Spleen (tissue), 11 donors: ENCODE measurements around the gene ERC2. TPM values are rescaled to one million over a fixed set of nuclear protein-coding genes. Genes with fewer than 3 reads are reported as not detected.

Experiments used
- DNase-seq: peaks from one replicate; pipeline ENCODE4 v3.0.0-alpha.2; 2020
- H3K27ac ChIP-seq, 8 donors: fragments of 200-600 bp; sonication (generic) in 7 of 8; 1 replicate in 4 of 8; 2 replicates in 4 of 8; pipeline versions ENCODE4 v1.5.0 to v1.8.0; 2016 to 2021; ENCODE audit warnings: inconsistent platforms in 4 of 8, mild to moderate bottlenecking in 4 of 8, moderate library complexity in 1 of 8
- H3K27me3 ChIP-seq, 7 donors: fragments of 200-600 bp; sonication (generic) in 6 of 7; replicated peaks in 1 of 7; 1 replicate in 4 of 7; 2 replicates in 3 of 7; pipeline versions ENCODE4 v1.5.0 to v1.8.0; 2016 to 2021; ENCODE audit warnings: inconsistent platforms in 3 of 7, mild to moderate bottlenecking in 1 of 7
- H3K36me3 ChIP-seq, 6 donors: fragments of 200-600 bp; sonication (generic) in 5 of 6; 1 replicate in 4 of 6; 2 replicates in 2 of 6; pipeline versions ENCODE4 v1.5.0 to v1.8.0; 2016 to 2021; ENCODE audit warnings: inconsistent platforms in 2 of 6
- H3K4me1 ChIP-seq, 6 donors: fragments of 200-600 bp; sonication (generic) in 5 of 6; 1 replicate in 3 of 6; 2 replicates in 3 of 6; pipeline versions ENCODE4 v1.5.0 to v1.8.0; 2016 to 2021; ENCODE audit warnings: inconsistent platforms in 3 of 6
- H3K4me3 ChIP-seq, 8 donors: fragments of 200-600 bp; sonication (generic) in 7 of 8; 1 replicate in 4 of 8; 2 replicates in 4 of 8; pipeline versions ENCODE4 v1.5.0 to v1.8.0; 2016 to 2021; ENCODE audit warnings: inconsistent platforms in 4 of 8, mild to moderate bottlenecking in 4 of 8, moderate library complexity in 2 of 8
- H3K9me3 ChIP-seq, 8 donors: fragments of 200-600 bp; sonication (generic) in 7 of 8; 1 replicate in 4 of 8; 2 replicates in 4 of 8; pipeline versions ENCODE4 v1.5.0 to v1.8.0; 2016 to 2021; ENCODE audit warnings: inconsistent platforms in 4 of 8
- CTCF ChIP-seq, 11 experiments: fragments of 200-600 bp in 7 of 11; fragments of 450-650 bp in 4 of 11; sonication (generic) in 4 of 11; IDR thresholded peaks in 8 of 11; conservative IDR thresholded peaks in 3 of 11; 1 replicate in 7 of 11; 2 replicates in 4 of 11; pipeline versions ENCODE4 v1.4.0 to v1.8.0; 2016 to 2021; ENCODE audit warnings: antibody characterized with exemption in 11 of 11, inconsistent platforms in 4 of 11, mild to moderate bottlenecking in 1 of 11
- POLR2A ChIP-seq, 3 donors: fragments of 450-650 bp; IDR thresholded peaks; one replicate each; pipeline ENCODE4 v1.5.1; 2017; ENCODE audit warnings: antibody characterized with exemption in 3 of 3, mild to moderate bottlenecking in 1 of 3
- POLR2AphosphoS5 ChIP-seq, 3 donors: sonication (generic); formaldehyde crosslinking; IDR thresholded peaks; one replicate each; pipeline ENCODE4 v1.5.1; 2017; ENCODE audit warnings: antibody characterized with exemption in 3 of 3
- WGBS, 5 donors: extraction: QIAGEN DNeasy Blood & Tissue Kit in 3 of 5; methylation state at CpG; one replicate each; pipeline versions ENCODE4 v1.1.5 to v1.1.7; 2013 to 2018; 5-methylcytosine and 5-hydroxymethylcytosine counted together
- intact Hi-C: fragments of 100-400 bp; cut with DNase I; formaldehyde crosslinking; loops from one replicate; pipeline ENCODE4 v1.15.0; 2023; ENCODE audit warnings: low total_unique reads
- polyA plus RNA-seq, 3 donors: library from polyadenylated mRNA; stranded (reverse); fragments of 200-250 nt; gene quantifications; one replicate each; pipeline ENCODE4 v1.2.1, GENCODE V29; 2013
- total RNA-seq, 7 donors: library from RNA; depleted of rRNA in 3 of 7; stranded (reverse); fragments of >200 nt in 3 of 7; fragmentation: NEBNext Ultra II Directional in 4 of 7; extraction: Animal tissue kit (Norgen Biotek cat#: 25700) in 4 of 7; gene quantifications; one replicate each; pipeline versions ENCODE4 v1.1.0 to v1.2.1, GENCODE V29; 2016 to 2021
- donor health status: healthy with polysubstance abuse.
- donor health status: DM: no; HTN: no; CAD: no; lungs with moderate emphysema.
- donor health status: DM: no; HTN: no; CAD: no.
- donor health status: Bipolar disorder and iron deficiency.
- donor health status: healthy.
- donor health status: DM: no; HTN: no; CAD: no.
- donor health status: DM: yes; HTN: yes; CAD: no.

Gene ERC2
- total and polyA plus RNA-seq, 10 donors = 0.04 to 4.9 (median 0.39) TPM

- peaks cover 0 to 6% (median 0%) of the 10 kb centered on the region in 8 donors for H3K9me3 ChIP-seq
- 83 to 90% (median 88%) methylated on average over 3 of the region's 3 CpGs for WGBS, 5 donors
- no peaks in the 10 kb centered on the region for H3K27me3 ChIP-seq
- H3K4me1 ChIP-seq = peaks cover 0 to 15% (median 0%) of the 10 kb centered on the region in 6 donors
- no peaks in the 10 kb centered on the region for H3K36me3 ChIP-seq
- no peak for TF ChIP-seq POLR2A (IDR thresholded peaks at IDR 0.05)
- no peak for TF ChIP-seq CTCF (IDR thresholded peaks at IDR 0.05 in 8 of 11, conservative IDR thresholded peaks at IDR 0.05 in 3 of 11)
- no peak for TF ChIP-seq POLR2AphosphoS5 (IDR thresholded peaks at IDR 0.05)
- no peak overlapping the region for H3K27ac ChIP-seq
- no peak overlapping the region for H3K4me3 ChIP-seq
- intact Hi-C loops = no loop called here
- no peak for DNase-seq
These were observed 916.6 kb downstream of the ERC2 start for GRCh38 chr3:55551644-55552043.

- no peak for DNase-seq
- 74 to 87% (median 82%) methylated on average over 6 of the region's 6 CpGs for WGBS, 5 donors
- Histone ChIP-seq H3K4me3 (no peak overlapping the region), H3K36me3 (no peaks in the 10 kb centered on the region), H3K4me1 (no peaks in the 10 kb centered on the region), H3K27ac (no peak overlapping the region), H3K9me3 (peaks cover 0 to 6% (median 0%) of the 10 kb centered on the region in 8 donors), H3K27me3 (no peaks in the 10 kb centered on the region)
- intact Hi-C loops = no loop called here
- no peak for TF ChIP-seq POLR2AphosphoS5 (IDR thresholded peaks at IDR 0.05)
- TF ChIP-seq CTCF (IDR thresholded peaks at IDR 0.05 in 8 of 11, conservative IDR thresholded peaks at IDR 0.05 in 3 of 11) = no peak
- TF ChIP-seq POLR2A (IDR thresholded peaks at IDR 0.05) = no peak
These were observed 919.1 kb downstream of the ERC2 start for GRCh38 chr3:55549177-55549576.

- no peaks in the 10 kb centered on the region for H3K36me3 ChIP-seq
- H3K4me3 ChIP-seq = no peak overlapping the region
- no peaks in the 10 kb centered on the region for H3K27me3 ChIP-seq
- H3K9me3 ChIP-seq = peaks cover 0 to 6% (median 0%) of the 10 kb centered on the region in 8 donors
- intact Hi-C loops = no loop called here
- TF ChIP-seq CTCF (IDR thresholded peaks at IDR 0.05 in 8 of 11, conservative IDR thresholded peaks at IDR 0.05 in 3 of 11) = no peak
- TF ChIP-seq POLR2AphosphoS5 (IDR thresholded peaks at IDR 0.05) = no peak
- no peak for TF ChIP-seq POLR2A (IDR thresholded peaks at IDR 0.05)
- no peak for DNase-seq
- H3K27ac ChIP-seq = no peak overlapping the region
- H3K4me1 ChIP-seq = no peaks in the 10 kb centered on the region
- WGBS, 5 donors = 81 to 89% (median 87%) methylated on average over 22 of the region's 22 CpGs
These were observed 921.2 kb downstream of the ERC2 start for GRCh38 chr3:55546866-55547669.

GRCh38 chr3:55545995-55546394, 922.3 kb downstream of the ERC2 start:
- intact Hi-C loops = no loop called here
- 81 to 91% (median 85%) methylated on average over 6 of the region's 6 CpGs for WGBS, 5 donors

More at GRCh38 chr3:55545995-55546394, 922.3 kb downstream of the ERC2 start:
- Histone ChIP-seq H3K4me3 (no peak overlapping the region), H3K27me3 (no peaks in the 10 kb centered on the region), H3K9me3 (no peaks in the 10 kb centered on the region), H3K27ac (no peak overlapping the region), H3K4me1 (no peaks in the 10 kb centered on the region), H3K36me3 (no peaks in the 10 kb centered on the region)
- TF ChIP-seq POLR2AphosphoS5 (IDR thresholded peaks at IDR 0.05) (no peak), POLR2A (IDR thresholded peaks at IDR 0.05) (no peak), CTCF (IDR thresholded peaks at IDR 0.05 in 8 of 11, conservative IDR thresholded peaks at IDR 0.05 in 3 of 11) (no peak)
- no peak for DNase-seq
